GM12891 (cell line): ENCODE results near the gene BRD2.
A peak's percentile ranks its signal among the peaks of the same experiment; 100 is the strongest.

Source experiments
- DNase-seq: peaks from one replicate; pipeline ENCODE4 v3.0.0; 2011; ENCODE audit warnings: low spot score; ENCODE audit not compliant: insufficient read length
- FAIRE-seq: peaks from 2 replicates; lab custom pipeline; 2011; peaks lifted over from hg19 to GRCh38; lab: Jason Lieb, UNC
- PAX5 ChIP-seq: IDR thresholded peaks from 2 replicates; pipeline ENCODE4 v1.6.1; 2011; ENCODE audit warnings: low read length, moderate library complexity, mild to moderate bottlenecking; ENCODE audit not compliant: insufficient read depth, severe bottlenecking
- POLR2A ChIP-seq: IDR thresholded peaks from 2 replicates; pipeline ENCODE4 v1.6.1; 2011; ENCODE audit warnings: low read depth, low read length, control low read depth
- POLR2AphosphoS5 ChIP-seq: IDR thresholded peaks from 2 replicates; pipeline ENCODE4 v1.6.1; 2011; ENCODE audit warnings: low read depth, low read length, control low read depth
- POU2F2 ChIP-seq: IDR thresholded peaks from 2 replicates; pipeline ENCODE4 v1.6.1; 2011; ENCODE audit warnings: low read depth, mild to moderate bottlenecking, control low read depth, low read length, moderate library complexity
- SPI1 ChIP-seq: IDR thresholded peaks from 2 replicates; pipeline ENCODE4 v1.6.1; 2011; ENCODE audit warnings: low read depth, low read length, control low read depth
- TAF1 ChIP-seq: IDR thresholded peaks from 2 replicates; pipeline ENCODE4 v1.6.1; 2011; ENCODE audit warnings: low read depth, low read length, control low read depth

BRD2 gene

GRCh38 chr6:33019372-33019771 lies 51.0 kb downstream of the BRD2 start:
- FAIRE-seq (no peak), DNase-seq (no peak)
- no peak for TF ChIP-seq TAF1
- TF ChIP-seq SPI1, result peak; percentile 45

GRCh38 chr6:33021917-33022316 lies 53.5 kb downstream of the BRD2 start:
- DNase-seq (no peak), FAIRE-seq (no peak)
- TF ChIP-seq POLR2A (no peak), TAF1 (no peak), PAX5 (no peak), SPI1 (no peak), POU2F2 (no peak), POLR2AphosphoS5 (no peak)

GRCh38 chr6:33023536-33023935 lies 55.1 kb downstream of the BRD2 start:
- FAIRE-seq (no peak), DNase-seq (no peak)
- no peak for TF ChIP-seq PAX5
- TF ChIP-seq SPI1, result no peak
- TF ChIP-seq POLR2A, result no peak

GRCh38 chr6:33024521-33024920 lies 56.1 kb downstream of the BRD2 start:
- DNase-seq (no peak), FAIRE-seq (peak; percentile 75)
- TF ChIP-seq POLR2AphosphoS5 (no peak), TAF1 (no peak), POLR2A (no peak), POU2F2 (no peak), PAX5 (no peak), SPI1 (no peak)

GRCh38 chr6:33028220-33028849 lies 59.9 kb downstream of the BRD2 start:
- FAIRE-seq, result peak; percentile 88
- DNase-seq, result no peak

GRCh38 chr6:33029328-33030184 lies 61.2 kb downstream of the BRD2 start:
- peak; percentile 98 for FAIRE-seq
- DNase-seq, result no peak
- TF ChIP-seq POU2F2 (peak; percentile 75), POLR2A (peak; percentile 87), SPI1 (peak; percentile 37), PAX5 (no peak), TAF1 (peak; percentile 75), POLR2AphosphoS5 (peak; percentile 94)

More at GRCh38 chr6:33028220-33028849, 59.9 kb downstream of the BRD2 start:
- no peak for TF ChIP-seq POU2F2
- TF ChIP-seq PAX5, result no peak
- TF ChIP-seq POLR2AphosphoS5, result peak; percentile 56
- TF ChIP-seq SPI1, result peak; percentile 82
- peak; percentile 46; the same call in 1 of the 2 replicates for TF ChIP-seq POLR2A
- no peak for TF ChIP-seq TAF1

- FAIRE-seq, result peak; percentile 73
- DNase-seq, result no peak
- no peak for TF ChIP-seq POLR2AphosphoS5
- TF ChIP-seq POLR2A, result no peak
- no peak for TF ChIP-seq PAX5
- no peak for TF ChIP-seq SPI1
- no peak for TF ChIP-seq POU2F2
- no peak for TF ChIP-seq TAF1
Measured at GRCh38 chr6:33030245-33030644, 61.9 kb downstream of the BRD2 start.
